Smooth muscle cell (in vitro differentiated cells): ENCODE measurements around the gene CCT8. TPM values are rescaled to one million over a fixed set of nuclear protein-coding genes. Genes with fewer than 3 reads are reported as not detected.

Source experiments
- DNase-seq: peaks from one replicate; lab custom pipeline; 2025; ENCODE audit not compliant: unreplicated experiment; lab: John Stamatoyannopoulos, UW
- H2AFZ ChIP-seq: fragments of 200-600 bp; sonication (generic); 2 replicates; pipeline ENCODE4 v1.6.0; 2016; ENCODE audit warnings: antibody characterized with exemption, low read depth, mild to moderate bottlenecking
- H3F3A ChIP-seq: fragments of 200-600 bp; sonication (generic); 2 replicates; pipeline ENCODE4 v1.6.0; 2017; ENCODE audit warnings: antibody characterized with exemption, low read depth
- H3K27ac ChIP-seq: fragments of 200-600 bp; sonication (generic); 2 replicates; pipeline ENCODE4 v1.5.1; 2016; ENCODE audit warnings: low read depth, mild to moderate bottlenecking
- H3K27me3 ChIP-seq: fragments of 200-600 bp; sonication (generic); 2 replicates; pipeline ENCODE4 v1.6.1; 2016; ENCODE audit warnings: low read depth, mild to moderate bottlenecking
- H3K36me3 ChIP-seq: fragments of 200-600 bp; sonication (generic); 2 replicates; pipeline ENCODE4 v1.5.1; 2016; ENCODE audit warnings: low read depth
- H3K4me1 ChIP-seq: fragments of 200-600 bp; sonication (generic); 2 replicates; pipeline ENCODE4 v1.5.1; 2016; ENCODE audit warnings: low read depth
- H3K4me2 ChIP-seq: fragments of 200-600 bp; sonication (generic); 2 replicates; pipeline ENCODE4 v1.6.0; 2016; ENCODE audit warnings: mild to moderate bottlenecking
- H3K4me3 ChIP-seq: fragments of 200-600 bp; sonication (generic); 2 replicates; pipeline ENCODE4 v1.5.1; 2016; ENCODE audit warnings: mild to moderate bottlenecking
- H3K79me2 ChIP-seq: fragments of 200-600 bp; sonication (generic); 2 replicates; pipeline ENCODE4 v1.6.0; 2016; ENCODE audit warnings: low read depth, mild to moderate bottlenecking
- H3K9ac ChIP-seq: fragments of 200-600 bp; sonication (generic); 2 replicates; pipeline ENCODE4 v1.6.0; 2016; ENCODE audit warnings: low read depth
- H3K9me3 ChIP-seq: fragments of 200-600 bp; sonication (generic); replicated peaks from 2 replicates; pipeline ENCODE4 v1.5.1; 2016; ENCODE audit warnings: low read depth
- H4K20me1 ChIP-seq: fragments of 200-600 bp; sonication (generic); 2 replicates; pipeline ENCODE4 v1.6.0; 2016; ENCODE audit warnings: low read depth
- CTCF ChIP-seq: fragments of 200-600 bp; sonication (generic); IDR thresholded peaks from 2 replicates; pipeline ENCODE4 v1.5.1; 2017; ENCODE audit warnings: borderline replicate concordance, mild to moderate bottlenecking, antibody characterized with exemption; ENCODE audit not compliant: insufficient read depth, poor library complexity, severe bottlenecking
- WGBS: methylation state at CpG from one replicate; pipeline ENCODE4 v1.1.7; 2016; ENCODE audit warnings: low lambda C conversion rate; 5-methylcytosine and 5-hydroxymethylcytosine counted together
- polyA plus RNA-seq: library from polyadenylated mRNA; unstranded; fragments of >200 nt; fragmentation: Nextera tagmentation; extraction: Ambion mirVana; gene quantifications from 2 replicates; pipeline ENCODE4 v1.2.1, GENCODE V29; 2016
- total RNA-seq: library from RNA; depleted of rRNA; stranded (reverse); fragments of >200 nt; gene quantifications from 2 replicates; pipeline ENCODE4 v1.2.3, GENCODE V29; 2014

Gene CCT8
- total and polyA plus RNA-seq, 2 experiments from 2014 or later: 125 to 184 TPM

GRCh38 chr21:29102791-29103257, 29.4 kb upstream of the CCT8 start:
- Histone ChIP-seq H3K9me3 (no peaks in the 10 kb centered on the region), H3K9ac (no peak overlapping the region), H3K27me3 (no peaks in the 10 kb centered on the region), H3K4me1 (peaks cover 24% of the 10 kb centered on the region), H3K79me2 (no peaks in the 10 kb centered on the region), H3F3A (peaks cover 5% of the 10 kb centered on the region), H3K27ac (no peak overlapping the region), H3K4me2 (no peak overlapping the region), H3K4me3 (no peak overlapping the region), H3K36me3 (no peaks in the 10 kb centered on the region), H4K20me1 (no peaks in the 10 kb centered on the region), H2AFZ (no peak overlapping the region)
- DNase-seq: no peak
- WGBS: 88% methylated on average over 2 of the region's 2 CpGs
- no peak for TF ChIP-seq CTCF

GRCh38 chr21:29098156-29098555, 24.7 kb upstream of the CCT8 start:
- peak overlapping the region; percentile 25 for H3K27ac ChIP-seq
- H3F3A ChIP-seq: no peaks in the 10 kb centered on the region
- no peak for DNase-seq
- TF ChIP-seq CTCF: no peak
- peak overlapping the region; percentile 77 for H2AFZ ChIP-seq
- WGBS: 58% methylated on average over 2 of the region's 2 CpGs
- H4K20me1 ChIP-seq: no peaks in the 10 kb centered on the region
- peak overlapping the region; percentile 55 for H3K4me2 ChIP-seq
- H3K36me3 ChIP-seq: no peaks in the 10 kb centered on the region
- H3K9ac ChIP-seq: no peak overlapping the region
- no peak overlapping the region for H3K4me3 ChIP-seq
- no peaks in the 10 kb centered on the region for H3K9me3 ChIP-seq
- H3K4me1 ChIP-seq: peaks cover 9% of the 10 kb centered on the region
- no peaks in the 10 kb centered on the region for H3K27me3 ChIP-seq
- H3K79me2 ChIP-seq: no peaks in the 10 kb centered on the region

GRCh38 chr21:29096218-29097015, 23.0 kb upstream of the CCT8 start:
- H3K27me3 ChIP-seq: no peaks in the 10 kb centered on the region
- no peak overlapping the region for H2AFZ ChIP-seq
- no peak overlapping the region for H3K9ac ChIP-seq
- H3K9me3 ChIP-seq: no peaks in the 10 kb centered on the region
- no peak overlapping the region for H3K4me2 ChIP-seq
- H4K20me1 ChIP-seq: no peaks in the 10 kb centered on the region
- no peaks in the 10 kb centered on the region for H3K36me3 ChIP-seq
- no peaks in the 10 kb centered on the region for H3F3A ChIP-seq
- H3K79me2 ChIP-seq: no peaks in the 10 kb centered on the region
- no peak overlapping the region for H3K27ac ChIP-seq
- WGBS: 95% methylated on average over 8 of the region's 8 CpGs
- H3K4me3 ChIP-seq: no peak overlapping the region
- no peak for TF ChIP-seq CTCF
- DNase-seq: no peak
- peaks cover 9% of the 10 kb centered on the region for H3K4me1 ChIP-seq
